OCI-LY3 (cell line): ENCODE measurements around the gene MGMT.

ENCODE experiments used
- H2AFZ ChIP-seq: fragments of 200-600, 300-600 bp; shearing (Covaris generic); 2 replicates; pipeline ENCODE4 v1.6.0; 2014; ENCODE audit warnings: antibody characterized with exemption, low read depth, low read length
- H3K27ac ChIP-seq: fragments of 200-600, 300-600 bp; sonication (generic); 2 replicates; pipeline ENCODE4 v1.5.1; 2014; ENCODE audit warnings: mild to moderate bottlenecking, low read length, moderate library complexity, mixed read lengths
- H3K27me3 ChIP-seq: fragments of 200-600, 300-600 bp; sonication (generic); 2 replicates; pipeline ENCODE4 v1.6.1; 2014; ENCODE audit warnings: low read depth, low read length, mixed read lengths
- H3K36me3 ChIP-seq: fragments of 200-600, 300-600 bp; sonication (generic); replicated peaks from 2 replicates; pipeline ENCODE3; 2014; ENCODE audit warnings: low read depth, low read length, mixed read lengths
- H3K4me1 ChIP-seq: fragments of 300-600, 200-600 bp; sonication (generic); 2 replicates; pipeline ENCODE4 v1.6.1; 2014; ENCODE audit warnings: low read length, mixed read lengths
- H3K4me2 ChIP-seq: fragments of 200-600, 300-600 bp; sonication (generic); 2 replicates; pipeline ENCODE4 v1.6.1; 2014; ENCODE audit warnings: low read length, mixed read lengths
- H3K4me3 ChIP-seq: fragments of 300-600, 200-600 bp; sonication (generic); 2 replicates; pipeline ENCODE4 v1.5.1; 2014; ENCODE audit warnings: antibody characterized with exemption, mild to moderate bottlenecking, low read length, moderate library complexity
- H3K79me2 ChIP-seq: fragments of 300-600, 200-600 bp; shearing (Covaris generic); 2 replicates; pipeline ENCODE4 v1.6.1; 2014; ENCODE audit warnings: mild to moderate bottlenecking, low read length, mixed read lengths
- H3K9ac ChIP-seq: fragments of 300-600, 200-600 bp; shearing (Covaris generic); 2 replicates; pipeline ENCODE4 v1.6.0; 2014; ENCODE audit warnings: mild to moderate bottlenecking, low read length, moderate library complexity
- H3K9me3 ChIP-seq: fragments of 200-600, 300-600 bp; shearing (Covaris generic); 2 replicates; pipeline ENCODE4 v1.6.1; 2014; ENCODE audit warnings: low read length, mixed read lengths; ENCODE audit not compliant: insufficient read depth
- H4K20me1 ChIP-seq: fragments of 200-600, 300-600 bp; sonication (generic); 2 replicates; pipeline ENCODE4 v1.6.1; 2016; ENCODE audit warnings: low read length, mixed read lengths; ENCODE audit not compliant: insufficient read depth
- EZH2phosphoT487 ChIP-seq: fragments of 200-600 bp; shearing (Covaris generic); IDR thresholded peaks from 2 replicates; pipeline ENCODE4 v1.6.1; 2018; ENCODE audit warnings: antibody characterized with exemption, mixed run types, low read depth
- TF ChIP-seq, protein P1 (sequence below): fragments of 200-600, 300-600 bp; sonication (generic); IDR thresholded peaks from 2 replicates; pipeline ENCODE4 v1.5.1; 2014; ENCODE audit warnings: antibody characterized with exemption, low read length, low read depth

MGMT gene

GRCh38 chr10:129476431-129476830 lies 9.4 kb downstream of the MGMT start:
- TF ChIP-seq EZH2phosphoT487 = no peak
- TF ChIP-seq, protein P1, sequence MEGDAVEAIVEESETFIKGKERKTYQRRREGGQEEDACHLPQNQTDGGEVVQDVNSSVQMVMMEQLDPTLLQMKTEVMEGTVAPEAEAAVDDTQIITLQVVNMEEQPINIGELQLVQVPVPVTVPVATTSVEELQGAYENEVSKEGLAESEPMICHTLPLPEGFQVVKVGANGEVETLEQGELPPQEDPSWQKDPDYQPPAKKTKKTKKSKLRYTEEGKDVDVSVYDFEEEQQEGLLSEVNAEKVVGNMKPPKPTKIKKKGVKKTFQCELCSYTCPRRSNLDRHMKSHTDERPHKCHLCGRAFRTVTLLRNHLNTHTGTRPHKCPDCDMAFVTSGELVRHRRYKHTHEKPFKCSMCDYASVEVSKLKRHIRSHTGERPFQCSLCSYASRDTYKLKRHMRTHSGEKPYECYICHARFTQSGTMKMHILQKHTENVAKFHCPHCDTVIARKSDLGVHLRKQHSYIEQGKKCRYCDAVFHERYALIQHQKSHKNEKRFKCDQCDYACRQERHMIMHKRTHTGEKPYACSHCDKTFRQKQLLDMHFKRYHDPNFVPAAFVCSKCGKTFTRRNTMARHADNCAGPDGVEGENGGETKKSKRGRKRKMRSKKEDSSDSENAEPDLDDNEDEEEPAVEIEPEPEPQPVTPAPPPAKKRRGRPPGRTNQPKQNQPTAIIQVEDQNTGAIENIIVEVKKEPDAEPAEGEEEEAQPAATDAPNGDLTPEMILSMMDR = no peak
- Histone ChIP-seq H3K27ac (no peak overlapping the region), H3K4me2 (no peak overlapping the region), H2AFZ (no peak overlapping the region), H4K20me1 (no peaks in the 10 kb centered on the region), H3K36me3 (no peaks in the 10 kb centered on the region), H3K4me3 (no peak overlapping the region), H3K79me2 (no peaks in the 10 kb centered on the region), H3K27me3 (no peaks in the 10 kb centered on the region), H3K9ac (no peak overlapping the region), H3K9me3 (peaks cover 7% of the 10 kb centered on the region; the same call in 1 of the 2 replicates), H3K4me1 (no peaks in the 10 kb centered on the region)

DNA sequence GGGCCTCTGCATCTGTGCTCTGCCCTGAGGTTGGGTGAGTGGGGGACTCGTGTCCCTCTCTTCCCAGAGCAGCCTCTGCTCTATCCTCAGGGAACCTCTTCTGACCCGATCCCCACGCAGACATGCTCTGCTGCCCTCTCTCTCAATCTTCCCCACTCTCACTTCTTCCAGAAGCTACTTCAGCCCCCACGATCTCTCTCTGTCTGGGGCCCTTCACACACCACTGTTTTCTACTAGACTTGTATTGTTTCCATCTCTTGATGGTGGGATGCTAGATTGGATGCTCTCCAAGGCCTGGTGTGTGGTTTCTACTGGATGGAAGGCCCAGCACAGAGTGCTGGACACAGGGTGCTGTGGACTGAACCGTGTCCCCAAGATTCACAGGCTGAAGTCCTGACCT lies 10.0 kb downstream of the MGMT start:
- TF ChIP-seq, protein P1 = no peak
- no peak for TF ChIP-seq EZH2phosphoT487
- no peak overlapping the region for H3K4me3 ChIP-seq
- no peaks in the 10 kb centered on the region for H3K36me3 ChIP-seq
- H3K27me3 ChIP-seq = no peaks in the 10 kb centered on the region
- H3K79me2 ChIP-seq = no peaks in the 10 kb centered on the region
- no peak overlapping the region for H3K4me2 ChIP-seq
- H3K4me1 ChIP-seq = no peaks in the 10 kb centered on the region
- no peak overlapping the region for H3K9ac ChIP-seq
- no peaks in the 10 kb centered on the region for H4K20me1 ChIP-seq
- peaks cover 2% of the 10 kb centered on the region; the same call in 1 of the 2 replicates for H3K9me3 ChIP-seq
- no peak overlapping the region for H2AFZ ChIP-seq
- H3K27ac ChIP-seq = no peak overlapping the region

GRCh38 chr10:129481641-129482040 lies 14.6 kb downstream of the MGMT start:
- H4K20me1 ChIP-seq = no peaks in the 10 kb centered on the region
- no peak for TF ChIP-seq EZH2phosphoT487
- TF ChIP-seq, protein P1 = no peak
- H3K4me1 ChIP-seq = no peaks in the 10 kb centered on the region
- H3K9ac ChIP-seq = no peak overlapping the region
- no peak overlapping the region for H3K4me2 ChIP-seq
- H3K27ac ChIP-seq = no peak overlapping the region
- no peaks in the 10 kb centered on the region for H3K36me3 ChIP-seq
- no peaks in the 10 kb centered on the region for H3K27me3 ChIP-seq
- no peaks in the 10 kb centered on the region for H3K9me3 ChIP-seq
- H2AFZ ChIP-seq = no peak overlapping the region
- no peaks in the 10 kb centered on the region for H3K79me2 ChIP-seq
- H3K4me3 ChIP-seq = no peak overlapping the region

DNA sequence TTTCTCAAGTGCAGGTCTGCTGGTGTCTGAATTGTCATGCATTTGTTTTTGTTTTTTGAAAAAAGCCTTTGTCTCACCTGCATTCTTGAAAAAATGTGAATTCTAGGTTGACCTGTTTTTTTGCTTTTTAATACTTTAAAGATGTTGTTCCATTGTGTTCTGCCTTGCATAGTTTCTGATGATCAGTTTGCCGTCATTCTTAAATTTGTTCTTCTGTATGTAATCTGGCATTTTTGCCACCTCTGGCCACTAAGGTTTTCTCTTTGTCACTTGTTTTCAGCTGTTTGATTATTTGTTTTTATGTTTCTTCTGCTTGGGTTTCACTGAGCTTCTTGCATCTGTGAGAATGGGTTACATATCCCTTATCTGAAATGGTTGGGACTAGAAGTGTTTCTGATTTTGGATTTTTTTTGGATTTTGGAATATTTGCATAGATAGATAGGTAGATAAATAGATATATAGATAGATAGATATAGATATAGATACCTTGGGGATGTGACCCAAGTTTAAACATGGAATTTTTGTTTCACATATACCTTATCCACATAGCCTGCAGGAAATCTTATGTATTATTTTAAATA lies 16.5 kb downstream of the MGMT start:
- Histone ChIP-seq H3K36me3 (no peaks in the 10 kb centered on the region), H3K27me3 (no peaks in the 10 kb centered on the region), H3K79me2 (no peaks in the 10 kb centered on the region), H2AFZ (no peak overlapping the region), H3K9ac (no peak overlapping the region), H4K20me1 (no peaks in the 10 kb centered on the region), H3K4me3 (no peak overlapping the region), H3K4me2 (no peak overlapping the region), H3K4me1 (no peaks in the 10 kb centered on the region), H3K9me3 (no peaks in the 10 kb centered on the region), H3K27ac (no peak overlapping the region)
- no peak for TF ChIP-seq EZH2phosphoT487
- TF ChIP-seq, protein P1 = no peak
